AG04450 (cell line): ENCODE data around the gene DKK3. TPM values are rescaled to one million over a fixed set of nuclear protein-coding genes. Genes with fewer than 3 reads are reported as not detected.

Experiments used
- CTCF ChIA-PET: fragments of 300-600, 350-600 bp; formaldehyde crosslinking; extraction: SDS; loops from one replicate; lab custom pipeline; 2022; ENCODE audit warnings: antibody characterized with exemption, inconsistent platforms; lab: Charles Lee
- POLR2A ChIA-PET: fragments of 350-600 bp; formaldehyde crosslinking; extraction: SDS; loops from one replicate; lab custom pipeline; 2021; ENCODE audit warnings: antibody characterized with exemption, inconsistent platforms; lab: Yijun Ruan, JAX
- DNase-seq: peaks from one replicate; pipeline ENCODE4 v3.0.0-alpha.2; 2011; ENCODE audit warnings: low read depth, low spot score
- H3K27ac ChIP-seq: one replicate; pipeline ENCODE4 v1.5.1; 2012; ENCODE audit warnings: low read depth, low read length, control low read depth
- H3K27me3 ChIP-seq: one replicate; pipeline ENCODE4 v1.6.0; 2012; ENCODE audit warnings: low read length; ENCODE audit not compliant: control insufficient read depth, insufficient read depth
- H3K4me3 ChIP-seq: 2 replicates; pipeline ENCODE4 v1.5.1; 2011; ENCODE audit warnings: mild to moderate bottlenecking, low read depth, low read length, control low read depth
- H3K9me3 ChIP-seq: 2 replicates; pipeline ENCODE4 v1.5.1; 2012; ENCODE audit warnings: low read length; ENCODE audit not compliant: control insufficient read depth, insufficient read depth
- polyA minus RNA-seq: library from RNA; depleted of rRNA, polyadenylated mRNA; stranded (reverse); fragments of >200 nt; gene quantifications from 2 replicates; pipeline ENCODE4 v1.2.3, GENCODE V29; 2011; rRNA and poly(A)+ RNA removed
- polyA plus RNA-seq: library from polyadenylated mRNA; depleted of rRNA; stranded (reverse); fragments of >200 nt; gene quantifications from 2 replicates; pipeline ENCODE4 v1.2.3, GENCODE V29; 2011; rRNA removed
- TF ChIP-seq, protein P1 (sequence below): IDR thresholded peaks from 2 replicates; pipeline ENCODE4 v1.5.1; 2011; ENCODE audit warnings: low read depth, low read length, control low read depth, inconsistent platforms

The DKK3 gene
- 928 and 935 TPM in 2 replicates for polyA plus RNA-seq
- 350 and 365 TPM in 2 replicates for polyA minus RNA-seq

DNA sequence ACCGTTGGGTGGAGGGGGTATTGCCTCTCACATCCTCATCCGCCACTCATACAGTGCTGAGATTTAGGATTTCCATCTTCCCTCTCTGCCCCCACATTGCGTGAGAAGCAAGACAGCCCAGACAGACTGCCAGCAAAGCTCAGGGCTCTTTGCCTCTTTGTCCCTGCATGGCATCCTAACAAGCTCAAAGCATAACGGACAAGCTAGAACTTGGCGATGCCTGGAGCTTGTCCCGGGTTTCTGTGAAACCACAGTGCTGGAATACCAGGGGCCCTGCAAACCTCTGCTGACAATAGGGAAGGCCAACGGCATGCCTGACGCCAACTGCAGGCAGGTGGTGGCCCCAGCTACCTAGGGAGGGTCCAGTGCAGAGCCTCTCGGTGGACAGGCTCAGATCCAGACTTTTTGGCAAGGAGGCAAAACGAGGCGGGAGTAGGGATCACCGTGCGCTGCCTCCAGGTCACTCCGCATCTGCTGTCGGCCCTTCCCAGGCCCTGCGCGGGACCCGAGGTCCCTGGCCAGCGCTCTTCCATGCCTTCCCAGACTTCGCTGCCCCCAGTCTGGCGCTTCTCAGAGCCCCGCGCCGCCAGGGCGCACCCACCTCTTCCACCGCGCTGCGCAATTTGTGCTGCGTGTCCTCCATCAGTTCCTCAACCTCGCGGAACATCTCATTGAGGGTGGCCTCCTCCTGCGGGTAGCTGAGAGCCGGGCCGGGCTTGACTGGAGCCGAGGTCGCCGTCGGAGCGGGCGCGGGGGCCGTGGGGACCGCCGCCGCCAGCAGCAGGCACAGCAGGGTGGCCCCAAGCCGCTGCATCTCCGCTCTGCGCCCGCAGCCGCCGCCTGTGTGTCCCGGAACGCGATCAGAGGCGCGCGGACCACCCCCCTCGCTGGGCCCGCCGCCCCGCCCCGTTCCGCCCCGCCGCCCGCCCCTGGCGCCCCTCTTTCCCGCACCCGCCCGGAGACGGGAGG, at the start of gene DKK3:
TSS of gene DKK3 (minus strand) at position 858 of the 969 bp plus-strand sequence. CDS start at position 814, 44 bp downstream.
- Histone ChIP-seq H3K9me3 (no peaks in the 10 kb centered on the region), H3K27ac (peak within 1 kb of the TSS; percentile 48), H3K27me3 (no peaks in the 10 kb centered on the region), H3K4me3 (peak within 1 kb of the TSS; percentile 93)
- CTCF ChIA-PET: interaction anchor here (0.6 to 0.7 kb wide), 2 partner anchors 60 to 281 kb away, joined by 3 read pairs; no protein-coding TSS in a partner anchor
- DNase-seq: no peak
- POLR2A ChIA-PET: interaction anchor here (0.6 to 1.9 kb wide), 6 partner anchors 16 to 1198 kb away, joined by 3 to 8 read pairs (median 4); no protein-coding TSS in a partner anchor
- TF ChIP-seq, protein P1, sequence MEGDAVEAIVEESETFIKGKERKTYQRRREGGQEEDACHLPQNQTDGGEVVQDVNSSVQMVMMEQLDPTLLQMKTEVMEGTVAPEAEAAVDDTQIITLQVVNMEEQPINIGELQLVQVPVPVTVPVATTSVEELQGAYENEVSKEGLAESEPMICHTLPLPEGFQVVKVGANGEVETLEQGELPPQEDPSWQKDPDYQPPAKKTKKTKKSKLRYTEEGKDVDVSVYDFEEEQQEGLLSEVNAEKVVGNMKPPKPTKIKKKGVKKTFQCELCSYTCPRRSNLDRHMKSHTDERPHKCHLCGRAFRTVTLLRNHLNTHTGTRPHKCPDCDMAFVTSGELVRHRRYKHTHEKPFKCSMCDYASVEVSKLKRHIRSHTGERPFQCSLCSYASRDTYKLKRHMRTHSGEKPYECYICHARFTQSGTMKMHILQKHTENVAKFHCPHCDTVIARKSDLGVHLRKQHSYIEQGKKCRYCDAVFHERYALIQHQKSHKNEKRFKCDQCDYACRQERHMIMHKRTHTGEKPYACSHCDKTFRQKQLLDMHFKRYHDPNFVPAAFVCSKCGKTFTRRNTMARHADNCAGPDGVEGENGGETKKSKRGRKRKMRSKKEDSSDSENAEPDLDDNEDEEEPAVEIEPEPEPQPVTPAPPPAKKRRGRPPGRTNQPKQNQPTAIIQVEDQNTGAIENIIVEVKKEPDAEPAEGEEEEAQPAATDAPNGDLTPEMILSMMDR: no peak

DNA sequence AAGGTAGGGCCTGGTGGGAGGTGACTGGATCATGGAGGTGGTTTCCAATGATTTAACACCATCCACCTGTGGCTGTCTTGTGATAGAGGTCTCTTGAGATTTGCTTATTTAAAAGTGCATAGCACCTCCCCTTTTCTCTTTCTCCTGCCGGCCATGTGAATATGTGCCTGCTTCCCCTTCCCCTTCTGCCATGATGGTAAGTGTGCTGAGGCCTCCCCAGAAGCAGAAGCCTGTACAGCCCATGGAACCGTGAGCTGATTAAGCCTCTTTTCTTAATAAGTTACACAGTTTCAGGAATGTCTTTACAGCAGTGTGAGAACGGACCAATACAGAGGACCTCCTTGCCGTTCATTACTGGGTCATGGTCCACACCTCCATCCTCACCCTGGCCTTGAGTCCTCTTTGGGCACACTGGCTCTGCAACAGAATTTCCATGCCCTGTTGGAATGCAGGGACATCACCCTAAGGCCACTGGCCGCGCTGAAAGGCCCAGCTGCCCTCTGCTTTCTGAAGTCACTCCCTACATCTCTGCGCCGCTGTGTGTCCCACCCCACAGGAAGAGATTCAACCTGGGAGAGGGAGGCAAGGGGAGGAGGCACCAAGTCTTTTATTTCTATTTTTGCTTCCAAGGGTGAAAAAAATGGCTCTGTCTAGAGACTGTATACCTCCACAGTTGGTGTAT, 49.0 kb upstream of the DKK3 start:
- H3K27ac ChIP-seq: no peak overlapping the region
- peaks cover 9% of the 10 kb centered on the region for H3K9me3 ChIP-seq
- H3K4me3 ChIP-seq: no peak overlapping the region
- no peaks in the 10 kb centered on the region for H3K27me3 ChIP-seq
- CTCF ChIA-PET: interaction anchor here (1.4 kb wide), 1 partner anchor 224 kb away, joined by 3 read pairs; no protein-coding TSS in a partner anchor
- DNase-seq: no peak
- TF ChIP-seq, protein P1: no peak
- POLR2A ChIA-PET: no interaction called here

DNA sequence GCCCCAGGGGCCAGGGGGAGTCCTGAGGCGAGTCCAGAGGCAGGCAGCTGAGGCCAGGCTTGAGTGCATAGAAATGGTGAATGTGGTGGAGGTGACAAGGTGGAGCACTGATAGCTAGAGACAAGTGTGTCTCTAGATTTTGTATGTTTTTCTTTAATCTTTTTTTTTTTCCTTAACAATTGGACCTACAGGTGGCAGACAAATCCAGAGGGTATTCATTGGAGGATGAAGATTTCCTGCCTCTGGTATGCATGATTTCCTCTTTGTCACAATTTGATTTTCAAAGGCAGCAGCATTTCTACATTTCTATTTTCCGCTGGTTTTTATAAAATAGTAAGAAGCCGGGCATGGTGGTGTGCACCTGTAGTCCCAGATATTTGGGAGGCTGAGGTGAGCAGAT, 47.7 kb upstream of the DKK3 start:
- no peak overlapping the region for H3K4me3 ChIP-seq
- no peaks in the 10 kb centered on the region for H3K27me3 ChIP-seq
- POLR2A ChIA-PET: no interaction called here
- H3K9me3 ChIP-seq: peaks cover 9% of the 10 kb centered on the region
- no peak for DNase-seq
- TF ChIP-seq, protein P1: peak; percentile 15; the same call in 1 of the 2 replicates
- H3K27ac ChIP-seq: no peak overlapping the region
- CTCF ChIA-PET: interaction anchor here (1.1 to 2.6 kb wide), 3 partner anchors 8 to 180 kb away, joined by 3 to 9 read pairs (median 4); no protein-coding TSS in a partner anchor

DNA sequence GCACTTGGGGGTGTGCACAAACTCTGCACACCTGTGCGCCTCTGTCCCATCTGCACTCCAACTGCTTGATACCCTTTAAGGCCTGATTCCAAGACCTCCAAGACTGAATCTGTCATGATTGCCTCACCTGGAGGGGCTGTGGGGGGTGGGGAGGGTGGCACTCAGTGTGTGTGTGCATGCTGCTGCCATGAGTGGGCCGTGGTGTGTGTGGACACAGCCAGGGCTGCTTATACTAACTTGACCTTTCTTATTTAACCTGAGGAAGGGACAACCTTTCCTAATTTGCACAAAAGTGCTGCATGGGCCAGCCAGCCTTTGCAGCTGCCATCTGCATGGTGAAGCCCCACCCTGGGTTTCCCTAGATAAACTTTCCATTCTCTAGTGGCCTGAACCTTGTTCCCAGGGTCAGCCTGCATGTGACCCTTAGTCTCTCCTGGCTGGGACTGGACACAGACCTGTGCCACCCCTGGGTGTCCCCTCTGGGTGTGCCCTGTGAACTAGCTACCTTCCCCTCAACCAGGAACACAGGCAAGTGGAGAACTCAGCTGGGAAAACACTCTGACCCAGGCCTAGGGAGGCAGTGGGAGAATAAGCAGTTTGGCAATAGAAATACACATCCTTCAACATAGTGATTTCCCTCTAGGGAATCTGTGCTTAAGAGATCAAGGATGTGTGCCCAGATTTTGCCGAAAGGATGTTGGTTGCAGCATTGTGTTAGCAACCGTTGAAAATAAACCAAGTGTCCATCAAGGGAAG, 45.4 kb upstream of the DKK3 start:
- Histone ChIP-seq H3K27me3 (no peaks in the 10 kb centered on the region), H3K9me3 (peaks cover 9% of the 10 kb centered on the region), H3K27ac (no peak overlapping the region), H3K4me3 (no peak overlapping the region)
- DNase-seq: no peak
- TF ChIP-seq, protein P1: no peak
- ChIA-PET CTCF (interaction anchor here (1.0 to 4.0 kb wide), 5 partner anchors 9 to 228 kb away, joined by 3 to 31 read pairs (median 9); no protein-coding TSS in a partner anchor), POLR2A (no interaction called here)
